Adrenal gland (tissue), 12 donors: ENCODE measurements around the gene KCNC2. TPM values are rescaled to one million over a fixed set of nuclear protein-coding genes. Genes with fewer than 3 reads are reported as not detected.

Experiments used
- DNase-seq, 7 donors: peaks; one replicate each; pipeline ENCODE4 v3.0.0-alpha.2; 2019 to 2020
- H3K27ac ChIP-seq, 5 donors: fragments of 200-600 bp; sonication (generic) in 4 of 5; 1 replicate in 3 of 5; 2 replicates in 2 of 5; pipeline versions ENCODE4 v1.5.1 to v1.8.0; 2016 to 2020; ENCODE audit warnings: mild to moderate bottlenecking in 1 of 5
- H3K27me3 ChIP-seq: fragments of 200-600 bp; 2 replicates; pipeline ENCODE4 v1.8.0; 2021
- H3K36me3 ChIP-seq, 2 donors: fragments of 200-600 bp; replicated peaks in 1 of 2; 1 replicate in 1 of 2; 2 replicates in 1 of 2; pipeline versions ENCODE4 v1.5.1 to v1.8.0; 2018 to 2022
- H3K4me1 ChIP-seq, 2 donors: fragments of 200-600 bp; replicated peaks in 1 of 2; 1 replicate in 1 of 2; 2 replicates in 1 of 2; pipeline versions ENCODE4 v1.5.1 to v1.8.0; 2018 to 2021
- H3K4me3 ChIP-seq, 4 donors: fragments of 200-600 bp; sonication (generic) in 3 of 4; one replicate each; pipeline ENCODE4 v1.5.1; 2016 to 2018
- H3K9me3 ChIP-seq, 3 donors: fragments of 200-600 bp; sonication (generic) in 1 of 3; replicated peaks in 1 of 3; 1 replicate in 2 of 3; 2 replicates in 1 of 3; pipeline versions ENCODE4 v1.5.1 to v1.8.0; 2016 to 2021
- POLR2A ChIP-seq, 2 donors: fragments of 450-650 bp; IDR thresholded peaks; one replicate each; pipeline ENCODE4 v1.6.1; 2017; ENCODE audit warnings: antibody characterized with exemption in 2 of 2, mild to moderate bottlenecking in 2 of 2, moderate library complexity in 1 of 2
- WGBS, 4 donors: extraction: QIAGEN DNeasy Blood & Tissue Kit in 2 of 4; methylation state at CpG; one replicate each; pipeline versions ENCODE4 v1.1.5 to v1.1.7; 2013 to 2017; 5-methylcytosine and 5-hydroxymethylcytosine counted together
- intact Hi-C, 2 donors: fragments of 100-400 bp; cut with DNase I; formaldehyde crosslinking; loops; one replicate each; pipeline versions ENCODE4 v1.14.1 to v1.15.0; 2022 to 2023
- polyA plus RNA-seq, 3 donors: library from polyadenylated mRNA; stranded (reverse); fragments of 200-250 nt in 2 of 3; fragments of 350-450 nt in 1 of 3; fragmentation: Illumina TruSeq in 1 of 3; extraction: RNeasy Lipid Tissue Mini Kit (QIAGEN cat#74804) in 1 of 3; gene quantifications; one replicate each; pipeline ENCODE4 v1.2.3, GENCODE V29; 2013 to 2014
- total RNA-seq, 9 donors: library from RNA; depleted of rRNA in 4 of 9; stranded (reverse); fragments of >200 nt in 4 of 9; fragments of 120-200 nt in 1 of 9; fragmentation: NEBNext Ultra II Directional in 1 of 9; extraction: Animal tissue kit (Norgen Biotek cat#: 25700) in 1 of 9; gene quantifications; one replicate each; pipeline versions ENCODE4 v1.1.0 to v1.2.4, GENCODE V29; 2013 to 2023
- TF ChIP-seq, protein P1 (sequence below), 6 experiments: fragments of 450-650 bp in 4 of 6; fragments of 200-600 bp in 2 of 6; sonication (generic) in 1 of 6; IDR thresholded peaks; 1 replicate in 5 of 6; 2 replicates in 1 of 6; pipeline versions ENCODE4 v1.5.1 to v1.8.0; 2016 to 2021; ENCODE audit warnings: antibody characterized with exemption in 6 of 6, mild to moderate bottlenecking in 2 of 6, moderate library complexity in 1 of 6
- donor health status: healthy with polysubstance abuse.
- donor health status: Bipolar disorder and iron deficiency.
- donor health status: DM: yes; HTN: yes; CAD: no.
- donor health status: DM: no; HTN: no; CAD: no.
- donor health status: DM: no; HTN: no; CAD: no.
- donor health status: DM: yes; HTN: yes; CAD: no.

KCNC2 gene
- total and polyA plus RNA-seq, 12 donors = not detected

DNA sequence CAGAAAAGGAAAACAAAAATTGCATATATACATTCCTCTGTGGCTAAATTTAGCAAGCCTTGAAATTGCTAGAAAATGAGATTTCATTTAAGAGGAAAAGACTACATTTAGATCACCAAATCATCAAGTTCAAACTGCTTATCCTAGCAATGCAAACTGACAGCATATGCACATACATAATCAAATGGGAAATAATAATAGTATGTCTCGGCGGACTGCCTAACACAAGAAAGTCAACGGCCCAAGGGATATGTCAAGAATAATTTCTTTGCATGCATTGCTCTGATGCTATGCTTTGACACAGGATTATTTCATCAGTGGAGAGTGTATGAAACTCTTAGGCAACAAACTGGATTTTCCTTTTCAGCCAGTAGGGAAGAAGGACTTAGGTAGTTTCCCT lies 107.9 kb downstream of the KCNC2 start:
- TF ChIP-seq, protein P1, sequence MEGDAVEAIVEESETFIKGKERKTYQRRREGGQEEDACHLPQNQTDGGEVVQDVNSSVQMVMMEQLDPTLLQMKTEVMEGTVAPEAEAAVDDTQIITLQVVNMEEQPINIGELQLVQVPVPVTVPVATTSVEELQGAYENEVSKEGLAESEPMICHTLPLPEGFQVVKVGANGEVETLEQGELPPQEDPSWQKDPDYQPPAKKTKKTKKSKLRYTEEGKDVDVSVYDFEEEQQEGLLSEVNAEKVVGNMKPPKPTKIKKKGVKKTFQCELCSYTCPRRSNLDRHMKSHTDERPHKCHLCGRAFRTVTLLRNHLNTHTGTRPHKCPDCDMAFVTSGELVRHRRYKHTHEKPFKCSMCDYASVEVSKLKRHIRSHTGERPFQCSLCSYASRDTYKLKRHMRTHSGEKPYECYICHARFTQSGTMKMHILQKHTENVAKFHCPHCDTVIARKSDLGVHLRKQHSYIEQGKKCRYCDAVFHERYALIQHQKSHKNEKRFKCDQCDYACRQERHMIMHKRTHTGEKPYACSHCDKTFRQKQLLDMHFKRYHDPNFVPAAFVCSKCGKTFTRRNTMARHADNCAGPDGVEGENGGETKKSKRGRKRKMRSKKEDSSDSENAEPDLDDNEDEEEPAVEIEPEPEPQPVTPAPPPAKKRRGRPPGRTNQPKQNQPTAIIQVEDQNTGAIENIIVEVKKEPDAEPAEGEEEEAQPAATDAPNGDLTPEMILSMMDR (IDR thresholded peaks at IDR 0.05) = no peak
- no peak for TF ChIP-seq POLR2A (IDR thresholded peaks at IDR 0.05)
- WGBS, 4 donors = 73 to 92% (median 88%) methylated on average over 3 of the region's 3 CpGs
- no peaks in the 10 kb centered on the region for H3K27me3 ChIP-seq
- intact Hi-C loops = no loop called here
- H3K36me3 ChIP-seq = no peaks in the 10 kb centered on the region
- H3K9me3 ChIP-seq = no peaks in the 10 kb centered on the region
- DNase-seq = no peak
- H3K27ac ChIP-seq = no peak overlapping the region
- H3K4me1 ChIP-seq = no peaks in the 10 kb centered on the region
- H3K4me3 ChIP-seq = no peak overlapping the region

DNA sequence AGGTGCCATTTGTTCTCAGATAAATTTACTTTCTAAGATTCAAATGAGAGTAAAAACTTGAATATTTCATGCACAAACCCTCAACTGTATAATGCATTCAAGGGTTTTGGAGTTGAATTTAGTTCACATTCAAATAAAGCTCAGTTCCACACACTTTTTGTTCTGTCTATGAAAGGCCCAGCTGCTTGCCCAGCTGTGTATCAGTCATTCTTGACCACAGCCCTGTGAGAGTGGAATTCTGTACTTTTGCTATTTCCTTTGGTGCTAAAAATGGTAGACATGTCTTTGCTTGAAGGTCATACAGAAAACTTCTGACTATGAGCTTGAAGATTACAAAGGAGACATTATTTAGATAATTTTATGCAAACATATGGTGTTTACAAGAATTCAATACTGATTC lies 110.4 kb downstream of the KCNC2 start:
- Histone ChIP-seq H3K27ac (no peak overlapping the region), H3K27me3 (no peaks in the 10 kb centered on the region), H3K9me3 (no peaks in the 10 kb centered on the region), H3K4me1 (no peaks in the 10 kb centered on the region), H3K36me3 (no peaks in the 10 kb centered on the region), H3K4me3 (no peak overlapping the region)
- DNase-seq = no peak
- TF ChIP-seq, protein P1 (IDR thresholded peaks at IDR 0.05) = no peak
- TF ChIP-seq POLR2A (IDR thresholded peaks at IDR 0.05) = no peak
- intact Hi-C loops = no loop called here

DNA sequence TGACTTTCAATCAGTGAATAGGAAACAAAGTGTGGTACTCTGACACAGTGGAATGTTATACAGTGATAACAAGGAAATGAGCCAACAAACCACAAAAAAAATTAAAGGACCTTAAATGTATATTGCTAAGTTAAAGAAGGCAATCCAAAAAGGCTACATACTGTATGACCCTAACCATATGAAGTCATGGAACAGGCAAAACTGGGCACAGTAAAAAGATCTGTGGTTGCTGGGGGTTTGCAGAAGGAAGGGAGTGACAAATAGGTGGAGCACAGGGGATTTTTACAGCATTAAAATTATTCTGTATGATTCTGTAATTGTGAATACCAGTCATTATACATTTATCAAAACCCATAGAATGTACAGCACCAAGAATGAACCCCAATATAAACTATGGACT lies 112.6 kb downstream of the KCNC2 start:
- TF ChIP-seq, protein P1 (IDR thresholded peaks at IDR 0.05) = no peak
- TF ChIP-seq POLR2A (IDR thresholded peaks at IDR 0.05) = no peak
- intact Hi-C loops = no loop called here
- Histone ChIP-seq H3K4me3 (no peak overlapping the region), H3K27me3 (no peaks in the 10 kb centered on the region), H3K36me3 (no peaks in the 10 kb centered on the region), H3K9me3 (no peaks in the 10 kb centered on the region), H3K27ac (no peak overlapping the region), H3K4me1 (no peaks in the 10 kb centered on the region)
- no peak for DNase-seq

DNA sequence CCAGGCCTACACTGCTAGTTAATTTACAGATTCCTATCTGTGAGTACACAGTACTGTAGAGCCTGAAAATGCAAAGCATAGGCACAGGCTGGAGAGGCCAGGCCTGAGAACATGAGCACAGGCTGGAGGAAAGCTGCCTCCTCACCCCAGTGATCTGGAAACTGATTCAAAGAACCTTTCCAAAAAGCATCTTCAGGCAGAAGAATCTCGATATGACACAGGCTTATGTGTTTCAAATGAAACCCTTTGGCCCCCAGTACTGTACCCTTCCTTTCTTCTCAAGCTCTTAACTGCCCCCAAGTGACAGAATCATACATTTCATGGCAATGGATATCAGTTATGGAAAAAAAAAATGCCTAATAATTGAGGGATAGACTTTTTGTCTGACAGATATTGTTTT lies 122.0 kb downstream of the KCNC2 start:
- TF ChIP-seq, protein P1 (IDR thresholded peaks at IDR 0.05) = no peak
- no peak for TF ChIP-seq POLR2A (IDR thresholded peaks at IDR 0.05)
- no peaks in the 10 kb centered on the region for H3K9me3 ChIP-seq
- H3K4me1 ChIP-seq = no peaks in the 10 kb centered on the region
- 57 to 77% (median 66%) methylated on average over 1 of the region's 1 CpG for WGBS, 4 donors
- no peak for DNase-seq
- intact Hi-C loops = no loop called here
- H3K4me3 ChIP-seq = no peak overlapping the region
- H3K27me3 ChIP-seq = no peaks in the 10 kb centered on the region
- H3K36me3 ChIP-seq = no peaks in the 10 kb centered on the region
- H3K27ac ChIP-seq = no peak overlapping the region
